Measurements from ENCODE around the gene SMCO2. TPM values are rescaled to one million over a fixed set of nuclear protein-coding genes. Genes with fewer than 3 reads are reported as not detected.

The SMCO2 gene
- total and polyA plus RNA-seq, 5 donors = 0.14 to 0.28 TPM; not detected in 3

GRCh38 chr12:27499377-27499776, 52.8 kb downstream of the SMCO2 start:
- no peaks in the 10 kb centered on the region for H3K9me3 ChIP-seq (ENCODE audit: control insufficient read depth, low read length)
- H3K4me1 ChIP-seq (ENCODE audit: control insufficient read depth, insufficient read depth, low read length) = no peaks in the 10 kb centered on the region
- intact Hi-C loops (cut with DNase I) = no loop called here
- WGBS = 96% methylated on average over 3 of the region's 3 CpGs
- no peak overlapping the region for H3K4me3 ChIP-seq (ENCODE audit: low read length)
- H3K27me3 ChIP-seq (ENCODE audit: control insufficient read depth, insufficient read depth) = no peaks in the 10 kb centered on the region
- H3K27ac ChIP-seq (ENCODE audit: low read length) = no peak overlapping the region
- DNase-seq (no peak), ATAC-seq (no peak)

GRCh38 chr12:27500546-27500945, 54.0 kb downstream of the SMCO2 start:
- WGBS = 21% methylated on average over 3 of the region's 3 CpGs
- Histone ChIP-seq H3K4me1 (ENCODE audit: control insufficient read depth, insufficient read depth, low read length) (peaks cover 1% of the 10 kb centered on the region), H3K27ac (ENCODE audit: low read length) (no peak overlapping the region), H3K9me3 (ENCODE audit: control insufficient read depth, low read length) (no peaks in the 10 kb centered on the region), H3K27me3 (ENCODE audit: control insufficient read depth, insufficient read depth) (no peaks in the 10 kb centered on the region), H3K4me3 (ENCODE audit: low read length) (no peak overlapping the region)
- no peak for ATAC-seq
- no peak for DNase-seq
- intact Hi-C loops (cut with DNase I) = no loop called here

- no peaks in the 10 kb centered on the region for H3K27me3 ChIP-seq (ENCODE audit: control insufficient read depth, insufficient read depth)
- intact Hi-C loops (cut with DNase I) = no loop called here
- H3K9me3 ChIP-seq (ENCODE audit: control insufficient read depth, low read length) = no peaks in the 10 kb centered on the region
- 90% methylated on average over 6 of the region's 6 CpGs for WGBS
- H3K27ac ChIP-seq (ENCODE audit: low read length) = no peak overlapping the region
- ATAC-seq (no peak), DNase-seq (no peak)
- H3K4me3 ChIP-seq (ENCODE audit: low read length) = no peak overlapping the region
- H3K4me1 ChIP-seq (ENCODE audit: control insufficient read depth, insufficient read depth, low read length) = peaks cover 4% of the 10 kb centered on the region
Observed at GRCh38 chr12:27502021-27502435, 55.5 kb downstream of the SMCO2 start.

- Histone ChIP-seq H3K9me3 (ENCODE audit: control insufficient read depth, low read length) (no peaks in the 10 kb centered on the region), H3K4me3 (ENCODE audit: low read length) (no peak overlapping the region), H3K27me3 (ENCODE audit: control insufficient read depth, insufficient read depth) (no peaks in the 10 kb centered on the region), H3K27ac (ENCODE audit: low read length) (no peak overlapping the region), H3K4me1 (ENCODE audit: control insufficient read depth, insufficient read depth, low read length) (peaks cover 4% of the 10 kb centered on the region)
- peak in 1 of 2 donors; percentile 44 for ATAC-seq
- no peak for DNase-seq
- intact Hi-C loops (cut with DNase I) = no loop called here
- whole genome bisulfite sequencing = 67% methylated on average over 2 of the region's 2 CpGs
Observed at GRCh38 chr12:27504507-27504906, 58.0 kb downstream of the SMCO2 start.

- no peaks in the 10 kb centered on the region for H3K9me3 ChIP-seq (ENCODE audit: control insufficient read depth, low read length)
- ATAC-seq (no peak), DNase-seq (no peak)
- H3K4me3 ChIP-seq (ENCODE audit: low read length) = no peak overlapping the region
- no peak overlapping the region for H3K27ac ChIP-seq (ENCODE audit: low read length)
- intact Hi-C loops (cut with DNase I) = no loop called here
- H3K4me1 ChIP-seq (ENCODE audit: control insufficient read depth, insufficient read depth, low read length) = peaks cover 4% of the 10 kb centered on the region
- no peaks in the 10 kb centered on the region for H3K27me3 ChIP-seq (ENCODE audit: control insufficient read depth, insufficient read depth)
- WGBS = 79% methylated on average over 2 of the region's 2 CpGs
Observed at GRCh38 chr12:27505109-27505508, 58.6 kb downstream of the SMCO2 start.

- H3K27ac ChIP-seq (ENCODE audit: low read length) = peak overlapping the region; percentile 41
- no peak for ATAC-seq
- no peaks in the 10 kb centered on the region for H3K9me3 ChIP-seq (ENCODE audit: control insufficient read depth, low read length)
- H3K4me1 ChIP-seq (ENCODE audit: control insufficient read depth, insufficient read depth, low read length) = peaks cover 4% of the 10 kb centered on the region
- DNase-seq = no peak
- H3K27me3 ChIP-seq (ENCODE audit: control insufficient read depth, insufficient read depth) = no peaks in the 10 kb centered on the region
- H3K4me3 ChIP-seq (ENCODE audit: low read length) = no peak overlapping the region
- intact Hi-C loops (cut with DNase I) = no loop called here
Observed at GRCh38 chr12:27505761-27506160, 59.2 kb downstream of the SMCO2 start.

- 49% methylated on average over 2 of the region's 2 CpGs for WGBS
- peak overlapping the region; percentile 3 for H3K27ac ChIP-seq (ENCODE audit: low read length)
- intact Hi-C loops (cut with DNase I) = no loop called here
- no peak overlapping the region for H3K4me3 ChIP-seq (ENCODE audit: low read length)
- DNase-seq (peak; percentile 69 to 79 (median 75)), ATAC-seq (peak; percentile 85 to 95)
- no peaks in the 10 kb centered on the region for H3K27me3 ChIP-seq (ENCODE audit: control insufficient read depth, insufficient read depth)
- H3K4me1 ChIP-seq (ENCODE audit: control insufficient read depth, insufficient read depth, low read length) = peaks cover 4% of the 10 kb centered on the region
- H3K9me3 ChIP-seq (ENCODE audit: control insufficient read depth, low read length) = no peaks in the 10 kb centered on the region
Observed at GRCh38 chr12:27506645-27507189, 60.2 kb downstream of the SMCO2 start.

GRCh38 chr12:27508736-27509431, 62.3 kb downstream of the SMCO2 start:
- ATAC-seq (no peak), DNase-seq (no peak)
- WGBS = 74% methylated on average over 5 of the region's 5 CpGs
- intact Hi-C loops (cut with DNase I) = no loop called here
- H3K4me1 ChIP-seq (ENCODE audit: control insufficient read depth, insufficient read depth, low read length) = peaks cover 4% of the 10 kb centered on the region
- H3K27me3 ChIP-seq (ENCODE audit: control insufficient read depth, insufficient read depth) = no peaks in the 10 kb centered on the region
- no peak overlapping the region for H3K4me3 ChIP-seq (ENCODE audit: low read length)
- H3K27ac ChIP-seq (ENCODE audit: low read length) = no peak overlapping the region
- no peaks in the 10 kb centered on the region for H3K9me3 ChIP-seq (ENCODE audit: control insufficient read depth, low read length)

- no peaks in the 10 kb centered on the region for H3K9me3 ChIP-seq (ENCODE audit: control insufficient read depth, low read length)
- H3K27me3 ChIP-seq (ENCODE audit: control insufficient read depth, insufficient read depth) = no peaks in the 10 kb centered on the region
- ATAC-seq = peak; percentile 73 to 83
- WGBS = 44% methylated on average over 6 of the region's 6 CpGs
- no peak overlapping the region for H3K4me3 ChIP-seq (ENCODE audit: low read length)
- intact Hi-C loops (cut with DNase I) = no loop called here
- peak overlapping the region; percentile 85 for H3K27ac ChIP-seq (ENCODE audit: low read length)
- DNase-seq = no peak
- no peaks in the 10 kb centered on the region for H3K4me1 ChIP-seq (ENCODE audit: control insufficient read depth, insufficient read depth, low read length)
Observed at GRCh38 chr12:27511031-27511722, 64.6 kb downstream of the SMCO2 start.

GRCh38 chr12:27511723-27512045, 65.1 kb downstream of the SMCO2 start:
- no peaks in the 10 kb centered on the region for H3K27me3 ChIP-seq (ENCODE audit: control insufficient read depth, insufficient read depth)
- no peaks in the 10 kb centered on the region for H3K9me3 ChIP-seq (ENCODE audit: control insufficient read depth, low read length)
- 48% methylated on average over 3 of the region's 3 CpGs for WGBS
- no peaks in the 10 kb centered on the region for H3K4me1 ChIP-seq (ENCODE audit: control insufficient read depth, insufficient read depth, low read length)
- H3K27ac ChIP-seq (ENCODE audit: low read length) = peak overlapping the region; percentile 85
- intact Hi-C loops (cut with DNase I) = no loop called here
- peak; percentile 55 to 72 for ATAC-seq
- no peak overlapping the region for H3K4me3 ChIP-seq (ENCODE audit: low read length)
- no peak for DNase-seq

GRCh38 chr12:27513155-27513824, 66.8 kb downstream of the SMCO2 start:
- Histone ChIP-seq H3K4me1 (ENCODE audit: control insufficient read depth, insufficient read depth, low read length) (no peaks in the 10 kb centered on the region), H3K4me3 (ENCODE audit: low read length) (no peak overlapping the region), H3K9me3 (ENCODE audit: control insufficient read depth, low read length) (no peaks in the 10 kb centered on the region), H3K27me3 (ENCODE audit: control insufficient read depth, insufficient read depth) (no peaks in the 10 kb centered on the region), H3K27ac (ENCODE audit: low read length) (no peak overlapping the region)
- DNase-seq = no peak
- intact Hi-C loops (cut with DNase I) = no loop called here
- ATAC-seq = no peak
- 96% methylated on average over 7 of the region's 7 CpGs for WGBS

Measured in right cardiac atrium (tissue), 5 donors.